NOMO-1 treated with DMSO at 0.1 percent for 48 hours (cell line): ENCODE results near the gene CRYBB2.
"Not testable (repeated sequence)": the region's sequence is repeated elsewhere in the genome, so short reads cannot be mapped to it uniquely, and the experiment has no call there.

Experiments used
- DNase-seq: peaks from one replicate; lab custom pipeline; 2025; ENCODE audit not compliant: unreplicated experiment; lab: John Stamatoyannopoulos, UW

CRYBB2 gene, protein sequence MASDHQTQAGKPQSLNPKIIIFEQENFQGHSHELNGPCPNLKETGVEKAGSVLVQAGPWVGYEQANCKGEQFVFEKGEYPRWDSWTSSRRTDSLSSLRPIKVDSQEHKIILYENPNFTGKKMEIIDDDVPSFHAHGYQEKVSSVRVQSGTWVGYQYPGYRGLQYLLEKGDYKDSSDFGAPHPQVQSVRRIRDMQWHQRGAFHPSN

DNA sequence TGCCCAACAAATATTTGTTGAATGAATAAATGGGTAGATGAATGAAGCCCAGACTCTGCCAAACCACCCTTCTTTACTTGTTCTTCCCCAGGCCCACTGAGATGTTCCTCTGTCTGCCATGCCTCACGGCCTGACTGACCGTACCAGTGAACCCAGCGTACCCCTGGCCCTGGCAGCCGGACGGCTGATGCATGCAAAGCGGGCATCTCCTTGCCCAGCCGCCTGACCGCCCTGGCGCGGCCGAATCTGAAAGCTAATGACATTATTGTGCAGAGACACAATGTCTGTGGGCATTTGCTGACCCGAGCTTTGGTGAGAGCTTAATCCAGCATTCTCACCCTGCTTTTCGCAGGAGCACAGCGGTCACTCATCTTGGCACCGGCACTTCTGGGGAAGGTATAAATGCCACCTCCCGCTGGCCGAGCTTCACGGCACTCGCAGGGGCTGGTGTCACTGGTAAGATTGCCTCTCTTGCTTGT, at the start of gene CRYBB2:
CRYBB2 (plus strand) TSS at position 429 of the 479 bp plus-strand sequence. CDS start 1,791 bp downstream, outside the sequence.
- no peak for DNase-seq

DNA sequence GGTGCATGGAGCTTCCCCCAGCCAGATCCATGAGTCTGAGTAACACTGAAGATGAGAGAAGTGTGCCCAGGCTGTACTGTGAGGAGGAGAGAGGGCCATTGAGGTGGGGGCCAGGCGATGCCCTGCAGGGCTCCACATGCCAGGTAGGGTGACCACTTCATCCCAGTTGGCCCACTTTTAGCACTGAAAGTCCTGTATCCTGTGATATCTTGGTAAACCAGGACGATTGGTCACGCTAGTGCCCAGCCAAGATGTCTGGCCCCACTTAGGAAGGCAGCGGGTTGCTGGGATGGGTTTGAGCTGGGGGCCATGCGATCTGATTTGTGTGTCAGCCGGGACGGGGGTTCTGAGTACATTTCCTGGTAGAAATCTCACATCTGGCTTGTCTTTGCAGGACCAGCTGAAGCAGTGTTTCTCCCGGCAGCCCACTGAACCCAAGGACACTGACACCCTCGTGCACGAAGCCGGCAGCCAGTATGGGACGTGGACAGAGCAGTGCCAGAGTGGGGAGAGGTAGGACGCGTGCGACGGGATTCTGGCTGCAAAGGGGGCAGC, 48.9 kb upstream of the CRYBB2 start:
- DNase-seq: no peak

DNA sequence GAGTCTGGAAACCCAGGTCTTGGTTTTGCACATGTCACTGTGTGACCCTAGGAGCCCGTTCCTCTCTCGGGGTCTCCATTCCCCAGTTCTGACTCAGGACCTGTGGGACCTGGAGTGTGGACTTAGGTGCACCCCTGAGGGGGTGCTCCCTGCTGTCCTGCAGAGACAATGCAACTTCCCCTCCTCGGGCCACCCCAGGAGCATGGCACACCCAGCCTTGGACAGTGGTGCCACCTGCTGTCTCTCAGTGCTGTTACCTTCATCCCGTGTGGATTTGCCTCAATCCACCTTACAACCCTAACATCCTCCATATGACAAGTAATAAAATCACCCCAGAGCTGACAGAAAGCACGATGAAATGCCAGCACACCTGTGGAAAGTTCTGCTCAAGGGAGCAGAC, 47.3 kb upstream of the CRYBB2 start:
- no peak for DNase-seq

DNA sequence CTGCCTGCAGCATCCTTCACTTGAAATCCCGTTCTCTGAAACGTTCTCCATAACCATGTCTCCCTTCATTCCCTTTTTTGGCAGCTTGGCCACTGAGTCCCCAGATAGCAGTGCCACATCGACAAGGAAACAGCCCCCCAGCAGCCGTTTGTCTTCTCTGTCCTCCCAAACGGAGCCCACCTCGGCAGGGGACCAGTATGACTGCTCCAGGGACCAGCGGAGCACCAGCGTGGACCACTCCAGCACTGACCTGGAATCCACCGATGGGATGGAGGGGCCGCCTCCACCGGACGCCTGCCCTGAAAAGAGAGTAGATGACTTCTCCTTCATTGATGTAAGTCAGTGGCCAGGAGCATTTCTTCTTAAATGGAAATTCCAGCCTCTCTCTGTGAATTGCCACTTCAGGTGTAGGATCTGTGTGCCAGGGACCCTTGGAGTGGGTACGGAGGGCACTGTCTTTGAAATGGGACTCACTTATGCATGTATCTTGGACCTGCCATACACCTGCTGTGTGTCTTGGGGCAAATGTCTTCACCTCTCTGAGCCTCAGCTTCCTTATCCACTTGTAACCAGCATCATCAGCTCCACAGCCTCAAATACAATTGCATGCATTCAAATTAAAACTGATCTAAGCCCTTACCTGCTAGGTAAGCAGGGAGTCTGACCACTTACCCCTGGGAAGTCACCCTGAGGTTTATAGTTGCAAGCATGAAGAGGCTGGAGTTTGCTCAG, 45.1 kb upstream of the CRYBB2 start:
- no peak for DNase-seq

DNA sequence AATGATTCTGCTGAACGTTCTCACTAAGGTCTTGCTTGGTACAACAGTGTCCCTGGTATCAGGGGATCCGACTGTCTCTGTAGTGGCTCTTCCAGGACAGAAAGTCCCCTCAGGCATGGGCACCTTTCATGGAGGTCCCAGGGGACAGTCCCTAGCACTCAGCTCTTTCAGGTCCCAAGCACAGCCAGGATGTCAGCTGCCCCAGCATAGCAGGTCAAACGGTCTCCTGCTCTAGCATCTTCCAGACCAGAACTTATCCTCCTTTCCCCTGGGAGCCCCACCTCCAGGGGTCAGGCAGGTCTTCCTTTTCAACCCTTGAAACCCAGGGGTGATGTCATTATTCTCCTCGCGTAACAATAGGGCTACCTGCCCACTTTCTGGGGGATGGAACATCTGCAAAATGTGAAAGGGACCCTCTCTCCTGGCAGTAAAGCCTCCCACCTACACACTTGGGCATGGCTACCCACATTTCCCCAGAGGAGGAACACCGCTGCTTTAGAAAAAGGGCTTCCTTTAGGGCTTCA, 44.5 kb upstream of the CRYBB2 start:
- no peak for DNase-seq

DNA sequence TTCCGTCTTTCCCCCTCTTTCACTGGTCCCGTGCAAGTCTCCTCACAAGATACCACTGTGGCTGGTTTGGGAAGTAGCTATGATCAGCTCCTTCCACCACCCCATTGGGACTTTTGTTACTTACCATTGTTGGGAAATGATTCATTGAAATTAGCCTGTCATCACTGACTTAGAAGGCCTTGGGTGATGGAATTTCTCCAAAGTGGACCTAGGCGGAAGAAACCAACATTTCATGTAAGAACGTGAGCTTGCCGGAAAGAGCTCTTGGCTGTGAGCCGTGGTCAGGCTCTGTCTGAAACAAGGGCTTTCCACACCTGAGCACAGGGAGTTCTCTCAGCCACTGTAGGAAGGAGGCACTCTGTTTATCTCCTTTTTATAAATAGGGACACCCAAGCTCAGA, 43.3 kb upstream of the CRYBB2 start:
- no peak for DNase-seq

DNA sequence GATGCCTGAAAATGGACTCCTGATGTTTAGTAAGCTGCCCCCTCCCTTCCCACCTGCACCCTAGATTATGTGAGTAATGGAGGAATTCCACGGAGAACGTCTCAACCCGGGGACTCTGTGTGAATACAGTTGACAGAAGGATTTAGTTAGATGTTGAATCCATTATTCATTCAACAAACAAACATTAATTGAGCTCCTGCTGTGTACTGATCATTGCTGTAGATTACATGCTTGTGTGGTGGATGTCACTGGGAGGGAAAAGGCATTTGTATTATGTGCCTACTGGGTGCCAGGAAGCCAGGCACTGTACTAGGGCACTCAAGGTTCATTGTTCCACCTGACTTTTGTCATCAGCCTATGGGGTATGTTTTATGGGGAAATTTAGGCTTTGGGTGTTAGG, 42.6 kb upstream of the CRYBB2 start:
- DNase-seq: no peak

DNA sequence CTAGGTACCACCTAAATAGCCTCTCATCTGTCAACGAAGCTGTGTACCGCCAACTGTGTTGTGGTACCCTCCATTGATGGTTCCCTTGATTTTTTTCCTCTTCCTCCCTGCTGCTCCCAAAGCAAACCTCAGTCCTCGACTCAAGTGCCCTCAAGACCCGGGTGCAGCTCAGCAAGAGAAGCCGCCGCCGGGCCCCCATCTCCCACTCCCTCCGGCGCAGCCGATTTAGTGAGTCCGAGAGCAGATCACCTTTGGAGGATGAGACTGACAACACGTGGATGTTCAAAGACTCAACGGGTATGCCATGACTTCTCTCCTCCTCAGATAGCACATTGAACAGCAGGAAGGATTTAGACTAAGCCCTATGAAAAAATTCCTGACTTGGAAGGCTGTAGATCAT, 42.2 kb upstream of the CRYBB2 start:
- DNase-seq: no peak

DNA sequence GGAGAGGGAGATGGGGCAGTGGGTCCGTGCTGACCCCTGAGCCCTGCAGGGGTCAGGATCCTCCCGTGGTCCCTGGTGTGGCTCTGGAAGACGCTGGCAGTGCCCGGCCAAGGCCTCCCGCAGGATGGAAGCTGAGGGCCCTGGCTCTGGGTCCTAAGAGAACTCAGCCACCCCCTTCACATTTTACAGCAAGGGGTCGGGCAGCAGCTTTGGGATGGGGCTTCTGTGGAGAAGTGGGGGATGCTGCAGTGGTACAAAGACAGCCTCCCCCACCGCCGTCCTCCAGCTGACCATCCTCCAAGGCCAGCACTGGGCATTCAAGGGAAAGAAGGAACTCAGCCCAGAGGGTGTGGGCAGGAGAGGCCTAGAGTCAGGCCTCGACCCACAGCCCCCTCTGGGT, 41.5 kb upstream of the CRYBB2 start:
- no peak for DNase-seq

DNA sequence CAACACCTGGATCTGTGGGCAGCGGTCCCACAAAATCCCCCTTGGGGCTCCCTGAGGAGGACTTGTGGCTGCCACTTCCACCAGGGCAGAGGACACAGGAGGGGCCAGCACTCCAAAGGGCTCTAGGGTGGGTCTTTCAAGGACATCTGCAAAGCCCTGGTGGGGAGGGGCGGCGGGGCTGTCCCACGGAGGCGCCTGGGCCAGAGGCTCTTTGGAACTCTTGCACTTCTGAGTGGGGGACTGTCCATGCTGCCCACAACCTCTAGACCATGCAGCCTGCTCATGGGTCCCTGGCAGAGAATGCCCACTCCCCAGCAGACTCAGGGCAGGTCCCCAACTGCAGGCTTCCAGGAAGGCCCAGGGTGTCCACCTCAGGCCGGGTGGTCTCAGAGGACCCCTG, 41.1 kb upstream of the CRYBB2 start:
- DNase-seq: not testable (repeated sequence)

DNA sequence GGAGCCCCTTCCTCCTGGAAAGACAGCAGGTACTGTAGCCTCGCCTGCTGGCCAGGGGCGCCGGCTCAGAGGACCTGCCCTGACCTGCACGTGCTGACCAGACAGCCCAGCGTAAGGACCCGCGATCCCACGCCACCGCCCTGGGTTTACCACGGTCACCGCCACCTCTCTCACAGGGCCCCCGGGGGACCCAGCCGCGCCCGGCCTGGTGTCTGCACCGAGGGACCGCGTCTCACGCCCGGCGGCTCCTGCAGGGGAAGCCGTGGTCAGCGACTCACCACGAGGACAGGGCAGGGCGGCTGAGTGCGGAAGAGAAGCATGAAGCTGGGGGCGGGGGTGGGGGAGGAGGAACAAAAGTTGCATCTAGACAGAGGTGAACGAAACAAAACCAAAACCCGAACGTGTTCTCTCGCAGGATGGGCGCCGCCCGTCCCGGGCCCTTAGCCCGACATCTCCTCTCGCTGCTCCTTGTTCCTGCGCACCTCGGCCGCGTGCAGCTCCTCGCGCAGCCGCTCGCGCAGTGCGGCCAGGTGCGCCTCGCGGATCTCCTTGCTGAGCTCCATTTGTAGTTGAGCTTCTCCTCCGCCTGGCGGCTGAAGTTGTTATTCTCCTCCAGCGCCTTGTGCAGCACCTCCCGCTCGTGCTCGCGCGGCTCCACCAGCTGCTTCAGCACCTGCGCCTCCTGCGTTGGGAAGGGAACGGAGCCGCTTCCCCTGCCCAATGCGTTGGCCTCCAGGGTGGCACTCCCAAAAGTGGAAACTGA, 40.4 kb upstream of the CRYBB2 start:
- DNase-seq: not testable (repeated sequence)

DNA sequence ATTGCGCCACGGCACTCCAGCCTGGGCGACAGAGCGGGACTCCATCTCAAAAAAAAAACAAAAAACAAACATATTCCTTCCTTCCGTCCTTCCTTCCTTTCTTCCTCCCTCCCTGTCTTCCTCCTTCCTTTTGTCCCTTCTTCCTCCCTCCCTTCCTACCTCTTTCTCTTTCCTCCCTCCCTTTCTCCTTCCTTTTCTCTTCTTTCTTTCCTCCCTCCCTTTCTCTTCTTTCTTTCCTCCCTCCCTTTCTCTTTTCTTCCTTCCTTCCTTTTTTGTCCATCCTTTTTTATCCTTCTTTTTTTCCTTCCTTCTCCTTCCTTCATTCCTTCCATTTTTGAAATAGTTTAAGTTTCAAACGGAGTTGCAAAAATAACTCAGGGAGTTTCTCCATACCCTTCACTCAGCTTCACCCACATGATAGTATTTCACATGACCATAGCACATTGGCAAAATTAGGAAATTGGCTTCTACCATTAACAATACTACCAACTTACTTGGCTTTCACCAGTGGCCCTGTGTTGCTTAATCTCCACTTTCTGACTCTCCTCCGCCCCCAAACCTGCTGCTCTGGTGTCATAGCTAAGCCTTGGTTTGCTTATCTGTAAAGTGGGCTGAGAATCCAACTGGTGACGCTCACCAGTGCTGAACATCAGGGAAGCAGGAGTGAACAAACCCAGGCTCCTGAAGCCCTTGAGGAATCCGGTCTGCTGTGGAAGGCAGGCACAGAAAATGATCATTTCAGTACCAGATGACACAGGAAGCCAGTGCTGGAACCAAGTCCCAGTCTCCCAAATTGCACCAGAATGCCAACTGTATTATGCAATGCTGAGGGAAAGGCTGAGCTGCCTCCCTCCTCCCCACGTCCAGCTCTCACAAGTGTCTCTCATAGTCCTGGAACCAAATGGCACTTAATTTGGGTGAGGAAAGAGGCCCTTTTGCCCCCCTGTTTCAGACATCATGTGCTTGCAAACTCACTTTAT, 37.0 kb upstream of the CRYBB2 start:
- no peak for DNase-seq

DNA sequence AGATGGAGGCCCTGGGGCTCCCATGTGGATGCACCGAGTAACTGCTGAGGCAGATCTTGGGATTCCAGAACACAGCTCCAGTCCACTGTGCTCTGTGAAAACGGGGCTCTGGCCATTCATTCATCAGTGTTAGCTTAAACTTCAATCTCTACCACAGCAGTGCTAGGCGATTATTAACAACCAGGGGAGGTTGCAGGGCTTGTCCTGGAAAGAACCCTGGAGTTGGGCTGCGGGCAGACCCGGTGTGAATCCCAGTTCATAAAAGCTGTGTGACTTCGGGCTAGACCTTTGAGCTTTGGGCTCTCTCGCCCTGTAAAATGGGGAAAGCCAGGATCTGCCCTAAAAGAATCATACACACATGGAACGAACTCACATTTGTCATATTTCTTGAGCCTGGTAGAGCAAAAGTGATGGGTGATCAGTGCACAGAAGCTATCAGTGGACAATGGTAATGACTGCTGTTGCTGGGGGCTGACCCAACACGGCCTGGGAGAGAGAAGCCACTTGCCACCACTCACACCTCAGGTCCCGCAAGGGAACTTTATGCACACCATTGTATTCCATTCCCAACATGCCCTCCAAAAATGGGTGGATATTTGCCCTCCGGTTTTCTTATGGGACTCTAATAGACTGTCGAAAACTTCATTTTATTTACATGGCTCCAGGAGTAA, 35.4 kb upstream of the CRYBB2 start:
- no peak for DNase-seq

DNA sequence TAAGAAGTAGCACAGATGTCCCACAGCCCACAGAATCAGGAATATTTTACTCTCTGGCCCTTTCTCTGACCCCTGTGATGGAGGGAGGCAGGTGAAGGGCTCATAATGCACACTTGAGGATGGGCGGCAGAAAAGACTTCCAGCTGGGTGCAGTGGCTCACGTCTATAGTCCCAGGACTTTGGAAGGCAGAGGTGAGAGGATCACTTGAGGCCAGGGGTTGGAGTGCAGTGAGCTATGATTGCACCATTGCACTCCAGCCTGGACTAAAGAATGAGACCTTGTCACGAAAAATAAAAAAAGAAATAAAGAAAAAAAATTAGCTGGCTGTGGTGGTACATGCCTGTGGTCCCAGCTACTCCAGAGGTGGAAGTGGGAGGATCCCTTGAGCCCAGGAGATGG, 33.3 kb upstream of the CRYBB2 start:
- DNase-seq: no peak

DNA sequence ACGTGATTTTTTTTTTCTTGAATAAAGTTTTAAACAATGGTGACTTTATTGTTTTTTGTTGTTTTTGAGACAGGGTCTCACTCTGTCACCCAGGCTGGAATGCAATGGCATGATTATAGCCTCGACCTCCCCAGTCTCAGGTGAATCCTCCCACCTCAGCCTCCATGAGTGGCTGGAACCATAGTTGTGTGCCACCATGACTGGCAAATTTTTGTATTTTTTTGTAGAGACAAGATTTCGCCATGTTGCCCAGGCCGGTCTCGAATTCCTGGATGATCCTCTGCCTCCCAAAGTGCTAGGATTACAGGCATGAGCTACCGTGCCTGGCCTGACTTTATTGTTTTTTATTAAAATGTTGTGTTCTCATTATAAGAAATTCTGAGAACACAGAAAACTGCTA, 32.0 kb upstream of the CRYBB2 start:
- no peak for DNase-seq

DNA sequence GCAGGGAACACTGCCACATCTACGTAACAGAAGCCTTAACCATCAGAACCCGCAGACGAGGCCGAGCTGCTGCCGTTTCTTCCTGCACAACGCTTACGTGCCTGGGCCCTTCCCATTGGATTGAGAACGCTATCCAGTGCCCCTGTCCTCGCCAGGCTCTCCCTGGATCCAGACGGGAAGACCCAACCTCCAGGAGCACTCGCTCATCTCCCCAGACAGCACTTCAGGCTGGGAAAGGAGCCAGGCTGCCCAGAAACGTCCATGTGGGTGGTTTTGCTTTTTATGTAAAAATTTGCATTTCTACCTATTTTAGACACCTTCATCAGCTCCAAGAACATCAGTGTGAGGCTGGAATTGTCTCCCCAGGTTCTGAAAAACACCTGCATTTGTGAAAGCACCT, 27.0 kb upstream of the CRYBB2 start:
- no peak for DNase-seq

DNA sequence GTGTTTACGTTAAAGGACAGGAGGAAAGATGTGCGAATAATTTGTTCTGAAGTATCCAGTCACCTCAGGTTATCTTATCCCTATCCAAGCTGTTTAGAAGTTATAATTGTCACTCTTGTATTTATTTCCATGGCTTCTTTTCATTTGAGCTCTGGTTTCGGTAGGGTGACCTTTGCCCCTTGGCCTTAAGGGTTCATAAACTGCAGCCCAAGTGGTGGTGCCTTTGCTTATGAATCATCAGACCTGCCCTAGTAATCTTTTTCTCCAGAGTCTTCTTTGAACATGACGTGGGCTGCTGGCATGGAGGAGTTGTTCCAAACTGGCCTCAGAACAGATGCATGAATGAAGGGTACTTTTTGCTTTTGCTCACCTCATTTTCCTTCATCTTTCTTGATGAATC, 26.3 kb upstream of the CRYBB2 start:
- DNase-seq: no peak

DNA sequence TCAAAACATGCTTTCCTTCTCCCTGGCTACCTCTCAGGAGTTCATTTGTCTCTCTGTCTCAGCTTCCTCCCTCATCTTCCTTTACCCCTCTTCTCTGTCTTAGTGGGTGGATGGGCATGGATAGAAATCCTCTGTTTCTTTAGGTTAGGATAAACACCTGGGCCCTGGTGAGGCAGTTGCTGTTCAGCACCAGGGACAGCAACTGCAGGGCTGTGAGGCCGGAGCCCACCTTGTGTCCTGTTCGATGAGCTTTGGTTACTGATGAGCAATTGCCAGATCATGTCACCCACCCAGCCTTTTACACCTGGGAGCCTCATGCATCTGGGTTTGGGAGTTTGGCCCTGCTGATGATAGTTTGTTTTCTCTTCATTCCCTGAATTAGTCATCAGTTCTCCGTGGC, 25.9 kb upstream of the CRYBB2 start:
- DNase-seq: no peak

DNA sequence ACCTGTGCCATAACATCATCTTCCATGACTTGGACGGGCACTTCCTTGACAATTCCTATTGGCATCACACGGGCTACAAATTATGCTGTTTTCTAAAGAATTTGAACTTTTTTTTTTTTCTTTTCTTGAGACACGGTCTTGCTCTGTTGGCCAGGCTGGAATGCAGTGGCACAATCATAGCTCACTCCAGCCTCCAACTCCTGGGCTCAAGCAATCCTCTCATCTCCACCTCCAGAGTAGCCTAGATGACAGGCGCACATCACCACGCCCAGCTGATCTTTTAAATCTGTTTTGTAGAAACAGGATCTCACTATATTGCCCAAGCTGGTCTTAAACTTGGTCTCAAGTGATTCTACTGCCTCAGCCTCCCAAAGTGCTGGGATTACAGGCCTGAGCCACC, 23.1 kb upstream of the CRYBB2 start:
- DNase-seq: no peak

DNA sequence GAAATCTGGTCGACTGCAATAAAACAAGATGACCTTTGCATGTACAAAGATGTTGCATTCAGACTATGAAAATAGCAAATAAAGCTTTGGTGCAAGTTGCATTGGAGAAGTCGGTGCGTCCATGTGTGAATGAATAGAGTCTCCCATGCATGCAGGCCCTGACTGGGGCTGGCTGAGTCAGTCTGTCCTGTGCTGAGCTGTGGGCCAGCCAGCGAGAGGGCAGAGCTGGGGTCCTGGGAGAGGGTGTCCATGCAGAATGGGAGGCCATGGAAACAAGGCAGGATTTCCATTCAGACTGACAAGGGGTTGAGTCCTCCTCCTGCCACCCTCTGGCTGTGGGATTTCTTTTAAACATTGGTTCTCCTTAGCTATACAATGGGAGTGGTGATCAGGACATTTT, 22.1 kb upstream of the CRYBB2 start:
- DNase-seq: no peak
